CD4-positive, alpha-beta memory T cell (primary cell): ENCODE measurements around the gene TMEM150B. TPM values are rescaled to one million over a fixed set of nuclear protein-coding genes. Genes with fewer than 3 reads are reported as not detected.

Experiments used
- CTCF ChIA-PET: fragments of 350-600 bp; sonication (Branson Sonifier 250); formaldehyde crosslinking; loops from one replicate; lab custom pipeline; 2021; ENCODE audit warnings: inconsistent platforms; ENCODE audit not compliant: partially characterized antibody; lab: Charles Lee
- POLR2A ChIA-PET: fragments of 350-600 bp; sonication (Branson Sonifier 250); formaldehyde crosslinking; loops from one replicate; lab custom pipeline; 2021; ENCODE audit not compliant: partially characterized antibody; lab: Charles Lee
- DNase-seq, 5 donors: peaks; one replicate each; pipeline versions ENCODE4 v3.0.0 to v3.0.0-alpha.2; 2020 to 2022; ENCODE audit warnings: mixed read lengths in 1 of 5
- H3K27ac ChIP-seq: one replicate; pipeline ENCODE4 v1.7.0; 2013; ENCODE audit warnings: low read depth, low read length
- H3K27me3 ChIP-seq: 2 replicates; pipeline ENCODE4 v1.7.0; 2013; ENCODE audit warnings: mild to moderate bottlenecking, low read length, moderate library complexity; ENCODE audit not compliant: insufficient read depth
- H3K36me3 ChIP-seq: 2 replicates; pipeline ENCODE4 v1.7.0; 2013; ENCODE audit warnings: mild to moderate bottlenecking, low read length, moderate library complexity; ENCODE audit not compliant: insufficient read depth
- H3K4me1 ChIP-seq: 2 replicates; pipeline ENCODE4 v1.7.0; 2013; ENCODE audit warnings: mild to moderate bottlenecking, low read length, moderate library complexity; ENCODE audit not compliant: insufficient read depth
- H3K4me3 ChIP-seq, 2 donors: one replicate each; pipeline ENCODE4 v1.7.0; 2013; ENCODE audit warnings: low read length in 2 of 2, mild to moderate bottlenecking in 1 of 2
- H3K9me3 ChIP-seq, 2 donors: one replicate each; pipeline ENCODE4 v1.7.0; 2013; ENCODE audit warnings: low read length in 2 of 2, control low read depth in 1 of 2; ENCODE audit not compliant: control insufficient read depth in 1 of 2
- H3K27ac Mint-ChIP-seq, 7 donors: one replicate each; pipeline ENCODE4 v1.8.0; 2020 to 2021; ENCODE audit warnings: mixed read lengths in 7 of 7, mild to moderate bottlenecking in 6 of 7, inconsistent platforms in 3 of 7, moderate library complexity in 3 of 7
- H3K27me3 Mint-ChIP-seq, 2 donors: one replicate each; pipeline ENCODE4 v1.8.0; 2020 to 2021; ENCODE audit warnings: mixed read lengths in 2 of 2
- H3K36me3 Mint-ChIP-seq, 2 donors: one replicate each; pipeline ENCODE4 v1.8.0; 2020 to 2021; ENCODE audit warnings: mixed read lengths in 2 of 2, inconsistent platforms in 1 of 2, mild to moderate bottlenecking in 1 of 2
- H3K4me1 Mint-ChIP-seq, 4 donors: one replicate each; pipeline ENCODE4 v1.8.0; 2020 to 2021; ENCODE audit warnings: mixed read lengths in 4 of 4, mild to moderate bottlenecking in 1 of 4
- H3K4me3 Mint-ChIP-seq, 8 donors: one replicate each; pipeline ENCODE4 v1.8.0; 2020 to 2021; ENCODE audit warnings: mixed read lengths in 8 of 8, mild to moderate bottlenecking in 7 of 8, moderate library complexity in 6 of 8, inconsistent platforms in 3 of 8
- H3K9me3 Mint-ChIP-seq, 8 donors: one replicate each; pipeline ENCODE4 v1.8.0; 2020 to 2021; ENCODE audit warnings: mixed read lengths in 8 of 8, mild to moderate bottlenecking in 5 of 8, inconsistent platforms in 3 of 8, moderate library complexity in 1 of 8
- intact Hi-C: fragments of 100-400 bp; cut with micrococcal nuclease; formaldehyde crosslinking; loops from one replicate; pipeline ENCODE4 v1.15.1; 2023
- polyA plus RNA-seq, 2 donors: library from polyadenylated mRNA; unstranded; fragments of 300-500 nt; fragmentation: Illumina TruSeq; gene quantifications; one replicate each; pipeline ENCODE4 v1.2.3, GENCODE V29; 2021
- total RNA-seq, 2 experiments: library from RNA; stranded (reverse); gene quantifications; one replicate each; pipeline ENCODE4 v1.2.3, GENCODE V29; 2021

TMEM150B gene
- total and polyA plus RNA-seq, 4 experiments from 2014 or later = 0.87 to 1.3 TPM; not detected in 2

DNA sequence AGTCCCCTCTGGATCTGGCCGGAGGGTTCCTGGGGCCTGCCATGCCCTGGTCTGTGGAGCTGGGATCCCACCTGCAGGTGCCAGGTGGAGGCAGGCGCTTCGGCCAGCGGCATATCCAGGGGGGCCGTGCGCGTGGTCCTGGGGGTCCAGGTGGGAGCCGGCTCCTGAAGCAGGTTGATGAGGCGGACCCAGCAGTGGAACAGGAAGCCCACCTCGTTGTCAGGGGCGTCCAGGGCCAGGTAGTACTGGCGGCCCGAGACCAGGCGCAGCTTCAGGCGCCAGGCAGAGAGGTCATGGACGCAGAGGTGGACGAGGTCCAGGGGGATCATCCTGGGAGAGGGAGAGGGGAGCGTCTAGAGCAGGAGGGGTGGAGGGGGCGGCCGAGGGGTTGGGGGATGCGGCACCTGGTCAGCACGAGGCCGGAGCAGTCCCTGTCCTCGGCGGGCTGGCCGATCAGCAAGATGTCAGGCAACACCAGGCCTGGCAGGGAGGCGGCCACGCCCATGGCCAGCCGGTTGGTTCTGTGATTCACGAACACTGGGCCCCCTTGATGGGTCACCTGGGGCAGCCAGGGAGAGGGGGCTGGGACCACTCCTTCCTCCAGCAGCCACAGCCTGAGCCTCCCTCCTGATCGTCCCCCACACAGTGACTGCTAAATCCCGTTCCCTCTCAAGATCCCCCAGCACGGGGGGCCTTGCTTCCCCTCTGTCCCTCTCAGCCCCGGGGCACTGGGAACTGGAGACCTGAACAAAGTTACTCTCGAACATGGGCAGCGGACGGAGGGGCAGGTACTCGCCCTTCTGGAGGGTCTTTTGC, 37.2 kb upstream of the TMEM150B start:
- peaks cover under 1% of the 10 kb centered on the region for H3K27me3 ChIP-seq
- no peaks in the 10 kb centered on the region for H3K4me1 Mint-ChIP-seq
- intact Hi-C loops = no loop called here
- no peaks in the 10 kb centered on the region for H3K9me3 ChIP-seq
- DNase-seq = no peak
- H3K4me3 ChIP-seq = no peak overlapping the region
- H3K36me3 ChIP-seq = no peaks in the 10 kb centered on the region
- H3K27me3 Mint-ChIP-seq = peaks cover 4 to 10% of the 10 kb centered on the region in 2 donors
- H3K4me1 ChIP-seq = no peaks in the 10 kb centered on the region
- no peak overlapping the region for H3K27ac Mint-ChIP-seq
- CTCF ChIA-PET = no interaction called here
- no peak overlapping the region for H3K27ac ChIP-seq
- no peak overlapping the region for H3K4me3 Mint-ChIP-seq
- POLR2A ChIA-PET = no interaction called here
- no peaks in the 10 kb centered on the region for H3K9me3 Mint-ChIP-seq
- H3K36me3 Mint-ChIP-seq = no peaks in the 10 kb centered on the region

DNA sequence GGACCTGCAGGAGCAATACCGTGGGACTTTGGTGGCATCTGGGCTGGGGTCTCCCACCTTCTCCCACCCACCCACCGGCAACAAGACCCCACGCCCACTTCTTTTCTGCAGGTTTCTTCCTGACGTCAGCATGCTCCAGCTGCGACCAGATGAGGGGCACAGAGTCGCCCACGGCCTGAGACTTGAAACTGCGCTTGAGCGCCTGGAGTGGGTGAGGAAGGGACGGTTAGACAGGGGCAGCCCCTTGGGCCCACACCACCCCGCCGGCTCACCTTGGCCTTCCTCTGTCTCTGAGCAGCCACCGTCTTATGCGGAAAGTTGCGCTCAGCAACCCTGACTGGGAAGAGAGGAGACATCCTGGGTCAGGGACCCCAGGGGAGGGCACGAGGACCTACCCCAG, 35.8 kb upstream of the TMEM150B start:
- Histone ChIP-seq H3K36me3 (no peaks in the 10 kb centered on the region), H3K27me3 (peaks cover 3% of the 10 kb centered on the region), H3K27ac (no peak overlapping the region), H3K4me3 (no peak overlapping the region), H3K9me3 (no peaks in the 10 kb centered on the region), H3K4me1 (no peaks in the 10 kb centered on the region)
- Mint-ChIP-seq H3K27ac (no peak overlapping the region), H3K4me3 (no peak overlapping the region), H3K9me3 (no peaks in the 10 kb centered on the region), H3K4me1 (no peaks in the 10 kb centered on the region), H3K36me3 (no peaks in the 10 kb centered on the region), H3K27me3 (peaks cover 6 to 8% of the 10 kb centered on the region in 2 donors)
- CTCF ChIA-PET = no interaction called here
- no peak for DNase-seq
- intact Hi-C loops = no loop called here
- POLR2A ChIA-PET = no interaction called here

- CTCF ChIA-PET = no interaction called here
Observed at GRCh38 chr19:55358943-55359908, 34.1 kb upstream of the TMEM150B start.

GRCh38 chr19:55358493-55358892, 33.4 kb upstream of the TMEM150B start:
- CTCF ChIA-PET = no interaction called here
- H3K36me3 ChIP-seq = no peaks in the 10 kb centered on the region
- H3K27me3 Mint-ChIP-seq = peaks cover 9 to 17% of the 10 kb centered on the region in 2 donors

More at GRCh38 chr19:55358943-55359908, 34.1 kb upstream of the TMEM150B start:
- POLR2A ChIA-PET = no interaction called here
- Histone ChIP-seq H3K27ac (no peak overlapping the region), H3K27me3 (peaks cover 3% of the 10 kb centered on the region), H3K4me3 (no peak overlapping the region), H3K9me3 (no peaks in the 10 kb centered on the region), H3K36me3 (no peaks in the 10 kb centered on the region), H3K4me1 (peaks cover 6% of the 10 kb centered on the region)
- no peaks in the 10 kb centered on the region for H3K36me3 Mint-ChIP-seq
- intact Hi-C loops = no loop called here
- DNase-seq = no peak
- H3K27ac Mint-ChIP-seq = no peak overlapping the region
- H3K4me1 Mint-ChIP-seq = peaks cover 0 to 1% (median 0%) of the 10 kb centered on the region in 4 donors
- no peak overlapping the region for H3K4me3 Mint-ChIP-seq
- peaks cover 6 to 13% of the 10 kb centered on the region in 2 donors for H3K27me3 Mint-ChIP-seq
- no peaks in the 10 kb centered on the region for H3K9me3 Mint-ChIP-seq

DNA sequence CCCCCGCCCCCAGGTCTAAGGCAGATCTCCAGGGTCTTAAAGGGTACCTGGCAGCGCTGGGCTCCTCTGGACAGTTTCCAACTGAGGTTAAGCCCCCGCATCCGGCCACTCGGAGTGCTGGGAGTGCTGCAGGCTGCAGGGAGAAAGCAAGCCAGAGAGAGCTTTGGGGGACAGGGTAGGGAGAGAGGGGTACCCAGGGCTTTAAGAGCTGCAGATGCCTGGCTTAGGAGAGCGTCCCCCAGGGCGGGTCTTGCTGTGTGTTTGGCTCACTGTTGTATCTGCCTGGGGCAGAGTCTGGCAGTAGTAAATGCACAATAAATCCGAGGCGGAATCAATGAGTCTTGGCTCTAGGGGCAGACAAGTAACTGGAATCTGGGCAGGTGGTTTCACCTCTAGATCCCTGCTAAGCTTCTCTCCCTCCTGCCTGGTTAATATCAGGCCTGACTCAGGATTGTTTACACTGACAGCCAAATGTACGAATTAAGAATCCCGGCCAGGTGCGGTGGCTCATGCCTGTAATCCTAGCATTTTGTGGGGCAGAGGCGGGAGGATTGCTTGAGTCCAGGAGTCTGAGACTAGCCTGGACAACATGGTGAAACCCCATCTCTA, 30.2 kb upstream of the TMEM150B start:
- intact Hi-C loops = no loop called here
- H3K27ac Mint-ChIP-seq = peak overlapping the region in 1 of 7 donors; percentile 9
- H3K27ac ChIP-seq = no peak overlapping the region
- DNase-seq = no peak
- peak overlapping the region in 6 of 8 donors; percentile 3 to 44 (median 20) for H3K4me3 Mint-ChIP-seq
- CTCF ChIA-PET = interaction anchor here (0.8 kb wide), 1 partner anchor 63 kb away, joined by 3 read pairs; no protein-coding TSS in a partner anchor
- H3K36me3 ChIP-seq = no peaks in the 10 kb centered on the region
- H3K4me1 Mint-ChIP-seq = peaks cover 4 to 33% (median 8%) of the 10 kb centered on the region in 4 donors
- no peak overlapping the region for H3K4me3 ChIP-seq
- peaks cover 18% of the 10 kb centered on the region for H3K4me1 ChIP-seq
- H3K27me3 Mint-ChIP-seq = peaks cover 30 to 47% of the 10 kb centered on the region in 2 donors
- H3K9me3 Mint-ChIP-seq = no peaks in the 10 kb centered on the region
- H3K36me3 Mint-ChIP-seq = no peaks in the 10 kb centered on the region
- H3K9me3 ChIP-seq = no peaks in the 10 kb centered on the region
- POLR2A ChIA-PET = interaction anchor here (0.9 to 1.1 kb wide), 2 partner anchors 16 to 29 kb away, joined by 3 to 4 read pairs; partner anchors contain the start of genes KMT5C and TMEM238
- peaks cover 29% of the 10 kb centered on the region for H3K27me3 ChIP-seq

More at GRCh38 chr19:55358493-55358892, 33.4 kb upstream of the TMEM150B start:
- Histone ChIP-seq H3K27ac (no peak overlapping the region), H3K9me3 (no peaks in the 10 kb centered on the region), H3K4me1 (peaks cover 10% of the 10 kb centered on the region), H3K27me3 (peaks cover 6% of the 10 kb centered on the region), H3K4me3 (no peak overlapping the region)
- no peak for DNase-seq
- no peak overlapping the region for H3K27ac Mint-ChIP-seq
- H3K4me1 Mint-ChIP-seq = peaks cover under 1 to 9% (median 3%) of the 10 kb centered on the region in 4 donors
- no peaks in the 10 kb centered on the region for H3K9me3 Mint-ChIP-seq
- H3K36me3 Mint-ChIP-seq = no peaks in the 10 kb centered on the region
- POLR2A ChIA-PET = no interaction called here
- intact Hi-C loops = no loop called here
- H3K4me3 Mint-ChIP-seq = no peak overlapping the region

DNA sequence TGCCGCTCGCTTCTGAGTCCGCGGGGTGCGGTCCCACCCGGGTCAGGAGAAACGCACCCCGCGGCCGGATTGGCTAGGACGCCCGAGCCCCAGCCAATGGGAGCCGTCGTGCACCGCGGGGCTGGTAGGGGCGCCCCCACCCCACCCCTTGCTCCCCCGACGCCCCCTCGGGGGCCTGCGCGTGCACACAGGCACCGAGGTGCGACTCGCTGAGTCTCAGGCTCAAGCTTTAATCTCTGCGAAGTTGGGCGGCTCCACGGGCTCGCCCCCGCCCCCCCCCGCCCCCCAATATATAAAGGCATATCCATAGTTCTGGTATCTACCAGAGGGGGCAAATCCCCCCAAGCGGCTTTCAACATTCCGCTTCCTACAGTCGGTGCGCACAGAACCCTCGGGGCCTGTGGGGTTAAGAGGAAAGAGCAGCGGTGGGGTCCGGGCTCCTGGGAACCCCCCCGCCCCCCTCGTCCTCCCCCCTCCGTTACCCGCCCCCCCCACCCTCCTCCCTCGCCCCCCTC, 29.6 kb upstream of the TMEM150B start, which contains the start of gene COX6B2:
COX6B2 (minus strand) TSS at position 22 of the 515 bp plus-strand sequence. CDS start 198 bp downstream, outside the sequence.
- H3K4me3 ChIP-seq = peak within 1 kb of the TSS in 1 of 2 donors; percentile 52
- POLR2A ChIA-PET = interaction anchor here (0.9 to 2.9 kb wide), 2 partner anchors 16 to 29 kb away, joined by 4 to 15 read pairs; partner anchors contain the start of genes KMT5C and TMEM238
- Mint-ChIP-seq H3K4me1 (peaks cover 4 to 33% (median 8%) of the 10 kb centered on the region in 4 donors), H3K9me3 (no peaks in the 10 kb centered on the region), H3K27me3 (peaks cover 30 to 47% of the 10 kb centered on the region in 2 donors), H3K4me3 (peak within 1 kb of the TSS; percentile 69 to 84 (median 80)), H3K27ac (peak within 1 kb of the TSS in 5 of 7 donors; percentile 48 to 84 (median 57)), H3K36me3 (no peaks in the 10 kb centered on the region)
- CTCF ChIA-PET = no interaction called here
- H3K4me1 ChIP-seq = peaks cover 18% of the 10 kb centered on the region
- no peaks in the 10 kb centered on the region for H3K36me3 ChIP-seq
- H3K27me3 ChIP-seq = peaks cover 29% of the 10 kb centered on the region
- H3K9me3 ChIP-seq = no peaks in the 10 kb centered on the region
- intact Hi-C loops = loop anchor here (1.0 kb wide), 1 partner anchor 15 kb away; the partner anchor contains the start of gene KMT5C
- DNase-seq = no peak
- H3K27ac ChIP-seq = no peak within 1 kb of the TSS
